ENCODE results near the gene AATF.
A peak's percentile ranks its signal among the peaks of the same experiment; 100 is the strongest.

- TF ChIP-seq EZH2 (IDR thresholded peaks at IDR 0.05; ENCODE audit: insufficient read depth, poor library complexity, severe bottlenecking) (peak; percentile 53), EZH2phosphoT487 (IDR thresholded peaks at IDR 0.05; ENCODE audit: insufficient read depth, low read depth) (0 out of 2 replicates have a peak, but pooled peaks have one; percentile 50)
Observed at GRCh38 chr17:36945140-36945539, 3.6 kb upstream of the AATF start.
